ENCODE measurements around the gene OTUD1. TPM values are rescaled to one million over a fixed set of nuclear protein-coding genes. Genes with fewer than 3 reads are reported as not detected.

Gene OTUD1
- total RNA-seq, 1 experiment from 2014 or later: 5.7 TPM

DNA sequence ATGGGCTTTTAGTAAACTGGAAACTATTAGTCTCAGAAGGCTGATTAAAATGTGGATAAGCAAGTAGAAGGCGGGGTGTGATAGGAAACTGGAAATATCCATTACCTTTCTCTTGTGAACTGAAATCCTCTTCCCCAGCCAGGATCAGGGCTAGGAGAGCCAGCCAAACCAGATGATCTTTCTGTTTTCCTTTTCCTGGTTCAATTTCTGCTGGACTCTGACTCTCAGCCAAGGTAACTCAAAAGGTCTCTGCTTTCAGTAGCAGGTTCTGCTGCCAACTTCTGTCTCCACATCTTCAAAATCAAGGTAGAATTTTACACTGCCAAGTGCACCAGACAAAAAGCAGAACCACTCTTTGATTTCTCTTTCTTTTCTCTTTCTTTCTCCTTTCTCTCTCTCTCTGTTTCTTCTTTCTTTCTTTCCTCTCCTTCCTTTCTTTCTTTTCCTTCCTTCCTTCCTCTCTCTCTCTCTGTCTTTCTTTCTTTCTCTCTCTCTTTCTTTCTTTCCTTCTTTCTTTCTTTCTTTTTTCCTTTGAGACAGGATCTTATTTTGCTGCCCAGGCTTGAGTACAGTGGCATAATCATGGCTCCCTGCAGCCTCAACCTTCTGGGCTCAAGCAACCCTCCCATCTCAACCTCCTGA is 30.8 kb downstream of the OTUD1 start:
- H3K4me1 ChIP-seq (ENCODE audit: control insufficient read depth in 1 of 2, insufficient read depth in 2 of 2, low read length in 2 of 2): no peaks in the 10 kb centered on the region
- intact Hi-C loops (cut with micrococcal nuclease): no loop called here
- H3K36me3 ChIP-seq (ENCODE audit: control insufficient read depth in 1 of 2, insufficient read depth in 2 of 2, low read length in 2 of 2): no peaks in the 10 kb centered on the region
- H3K9me3 ChIP-seq (ENCODE audit: control insufficient read depth in 1 of 2, insufficient read depth in 1 of 2, low read depth in 1 of 2, low read length in 2 of 2): no peaks in the 10 kb centered on the region
- H2AFZ ChIP-seq (ENCODE audit: low read depth, low read length, poor library complexity, severe bottlenecking): no peak overlapping the region
- ATAC-seq (no peak), DNase-seq (ENCODE audit: low read depth, low spot score) (no peak)
- H3K9me2 ChIP-seq (ENCODE audit: insufficient read depth): no peaks in the 10 kb centered on the region
- H3K4me2 ChIP-seq (ENCODE audit: low read length): no peak overlapping the region
- H3K79me2 ChIP-seq (ENCODE audit: insufficient read depth, low read length): no peaks in the 10 kb centered on the region
- peaks cover 36% of the 10 kb centered on the region for H3K27me3 ChIP-seq (ENCODE audit: insufficient read depth, low read length)
- no peak overlapping the region for H3K9ac ChIP-seq (ENCODE audit: low read length)
- ChIA-PET POLR2A (no interaction called here), CTCF (no interaction called here), RAD21 (ENCODE audit: low non-redundant PET in 1 of 2, low total read pairs in 2 of 2, uncharacterized antibody in 2 of 2, unreplicated experiment in 2 of 2) (no interaction called here)
- no peak overlapping the region for H3K4me3 ChIP-seq (replicated peaks in 1 of 2; ENCODE audit: low read depth in 1 of 2, low read length in 2 of 2)
- H4K20me1 ChIP-seq (ENCODE audit: insufficient read depth): no peaks in the 10 kb centered on the region
- no peak overlapping the region for H3K27ac ChIP-seq (ENCODE audit: low read depth, low read length)
- BruUV-seq (replicated peaks): no TSS peak
- TF ChIP-seq ELF1 (IDR thresholded peaks at IDR 0.05; ENCODE audit: borderline replicate concordance, low read depth) (no peak), EZH2phosphoT487 (IDR thresholded peaks at IDR 0.05; ENCODE audit: borderline replicate concordance) (no peak), CBX3 (IDR thresholded peaks at IDR 0.05; ENCODE audit: low read depth) (no peak), SIN3A (IDR thresholded peaks at IDR 0.05; ENCODE audit: low read depth) (no peak), CEBPB (IDR thresholded peaks at IDR 0.05; ENCODE audit: low read depth) (no peak)
- TF ChIP-seq, protein P1, sequence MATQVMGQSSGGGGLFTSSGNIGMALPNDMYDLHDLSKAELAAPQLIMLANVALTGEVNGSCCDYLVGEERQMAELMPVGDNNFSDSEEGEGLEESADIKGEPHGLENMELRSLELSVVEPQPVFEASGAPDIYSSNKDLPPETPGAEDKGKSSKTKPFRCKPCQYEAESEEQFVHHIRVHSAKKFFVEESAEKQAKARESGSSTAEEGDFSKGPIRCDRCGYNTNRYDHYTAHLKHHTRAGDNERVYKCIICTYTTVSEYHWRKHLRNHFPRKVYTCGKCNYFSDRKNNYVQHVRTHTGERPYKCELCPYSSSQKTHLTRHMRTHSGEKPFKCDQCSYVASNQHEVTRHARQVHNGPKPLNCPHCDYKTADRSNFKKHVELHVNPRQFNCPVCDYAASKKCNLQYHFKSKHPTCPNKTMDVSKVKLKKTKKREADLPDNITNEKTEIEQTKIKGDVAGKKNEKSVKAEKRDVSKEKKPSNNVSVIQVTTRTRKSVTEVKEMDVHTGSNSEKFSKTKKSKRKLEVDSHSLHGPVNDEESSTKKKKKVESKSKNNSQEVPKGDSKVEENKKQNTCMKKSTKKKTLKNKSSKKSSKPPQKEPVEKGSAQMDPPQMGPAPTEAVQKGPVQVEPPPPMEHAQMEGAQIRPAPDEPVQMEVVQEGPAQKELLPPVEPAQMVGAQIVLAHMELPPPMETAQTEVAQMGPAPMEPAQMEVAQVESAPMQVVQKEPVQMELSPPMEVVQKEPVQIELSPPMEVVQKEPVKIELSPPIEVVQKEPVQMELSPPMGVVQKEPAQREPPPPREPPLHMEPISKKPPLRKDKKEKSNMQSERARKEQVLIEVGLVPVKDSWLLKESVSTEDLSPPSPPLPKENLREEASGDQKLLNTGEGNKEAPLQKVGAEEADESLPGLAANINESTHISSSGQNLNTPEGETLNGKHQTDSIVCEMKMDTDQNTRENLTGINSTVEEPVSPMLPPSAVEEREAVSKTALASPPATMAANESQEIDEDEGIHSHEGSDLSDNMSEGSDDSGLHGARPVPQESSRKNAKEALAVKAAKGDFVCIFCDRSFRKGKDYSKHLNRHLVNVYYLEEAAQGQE (IDR thresholded peaks at IDR 0.05; ENCODE audit: low read depth): no peak

DNA sequence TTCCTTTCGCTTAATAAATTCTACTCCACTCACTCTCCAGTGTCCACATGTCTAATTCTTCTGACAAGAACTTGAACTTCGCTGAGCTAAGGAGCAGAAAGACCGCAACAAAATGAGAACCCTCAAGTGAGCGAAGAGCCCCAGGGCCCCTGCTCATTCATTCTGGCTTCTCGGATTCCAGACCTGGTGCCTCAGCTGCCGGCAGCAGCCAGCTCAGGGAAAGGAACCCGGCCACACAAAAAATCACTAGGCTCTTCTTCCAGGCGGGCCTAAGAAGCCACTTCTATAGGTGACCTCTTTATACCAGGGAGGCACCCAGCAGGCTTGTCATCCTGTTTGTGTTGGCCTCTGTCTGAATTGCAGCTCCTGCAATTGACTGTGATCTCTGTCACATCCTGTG is 33.3 kb downstream of the OTUD1 start:
- Histone ChIP-seq H2AFZ (ENCODE audit: low read depth, low read length, poor library complexity, severe bottlenecking) (no peak overlapping the region), H3K4me3 (replicated peaks in 1 of 2; ENCODE audit: low read depth in 1 of 2, low read length in 2 of 2) (no peak overlapping the region), H3K4me2 (ENCODE audit: low read length) (no peak overlapping the region), H3K79me2 (ENCODE audit: insufficient read depth, low read length) (no peaks in the 10 kb centered on the region), H3K4me1 (ENCODE audit: control insufficient read depth in 1 of 2, insufficient read depth in 2 of 2, low read length in 2 of 2) (no peaks in the 10 kb centered on the region), H3K36me3 (ENCODE audit: control insufficient read depth in 1 of 2, insufficient read depth in 2 of 2, low read length in 2 of 2) (no peaks in the 10 kb centered on the region), H4K20me1 (ENCODE audit: insufficient read depth) (no peaks in the 10 kb centered on the region), H3K27ac (ENCODE audit: low read depth, low read length) (no peak overlapping the region), H3K9me3 (ENCODE audit: control insufficient read depth in 1 of 2, insufficient read depth in 1 of 2, low read depth in 1 of 2, low read length in 2 of 2) (no peaks in the 10 kb centered on the region), H3K27me3 (ENCODE audit: insufficient read depth, low read length) (peaks cover 35% of the 10 kb centered on the region), H3K9me2 (ENCODE audit: insufficient read depth) (no peaks in the 10 kb centered on the region), H3K9ac (ENCODE audit: low read length) (no peak overlapping the region)
- RAD21 ChIA-PET (ENCODE audit: low non-redundant PET in 1 of 2, low total read pairs in 2 of 2, uncharacterized antibody in 2 of 2, unreplicated experiment in 2 of 2): no interaction called here
- DNase-seq (ENCODE audit: low read depth, low spot score) (no peak), ATAC-seq (no peak)
- no TSS peak for BruUV-seq (replicated peaks)
- POLR2A ChIA-PET: no interaction called here
- CTCF ChIA-PET: no interaction called here
- intact Hi-C loops (cut with micrococcal nuclease): no loop called here
- TF ChIP-seq EZH2phosphoT487 (IDR thresholded peaks at IDR 0.05; ENCODE audit: borderline replicate concordance) (no peak), POLR2A (IDR thresholded peaks at IDR 0.05; ENCODE audit: borderline replicate concordance, extremely low read depth, insufficient read depth, insufficient read length) (no peak), YY1 (IDR thresholded peaks at IDR 0.05; ENCODE audit: extremely low read depth, insufficient replicate concordance, low read depth, low read length) (no peak), EGR1 (IDR thresholded peaks at IDR 0.05; ENCODE audit: low read depth) (no peak), EZH2 (IDR thresholded peaks at IDR 0.05) (no peak), POLR2AphosphoS5 (IDR thresholded peaks at IDR 0.05; ENCODE audit: low read depth, low read length) (no peak), SP1 (IDR thresholded peaks at IDR 0.05; ENCODE audit: low read depth) (no peak)
- TF ChIP-seq, protein P2, sequence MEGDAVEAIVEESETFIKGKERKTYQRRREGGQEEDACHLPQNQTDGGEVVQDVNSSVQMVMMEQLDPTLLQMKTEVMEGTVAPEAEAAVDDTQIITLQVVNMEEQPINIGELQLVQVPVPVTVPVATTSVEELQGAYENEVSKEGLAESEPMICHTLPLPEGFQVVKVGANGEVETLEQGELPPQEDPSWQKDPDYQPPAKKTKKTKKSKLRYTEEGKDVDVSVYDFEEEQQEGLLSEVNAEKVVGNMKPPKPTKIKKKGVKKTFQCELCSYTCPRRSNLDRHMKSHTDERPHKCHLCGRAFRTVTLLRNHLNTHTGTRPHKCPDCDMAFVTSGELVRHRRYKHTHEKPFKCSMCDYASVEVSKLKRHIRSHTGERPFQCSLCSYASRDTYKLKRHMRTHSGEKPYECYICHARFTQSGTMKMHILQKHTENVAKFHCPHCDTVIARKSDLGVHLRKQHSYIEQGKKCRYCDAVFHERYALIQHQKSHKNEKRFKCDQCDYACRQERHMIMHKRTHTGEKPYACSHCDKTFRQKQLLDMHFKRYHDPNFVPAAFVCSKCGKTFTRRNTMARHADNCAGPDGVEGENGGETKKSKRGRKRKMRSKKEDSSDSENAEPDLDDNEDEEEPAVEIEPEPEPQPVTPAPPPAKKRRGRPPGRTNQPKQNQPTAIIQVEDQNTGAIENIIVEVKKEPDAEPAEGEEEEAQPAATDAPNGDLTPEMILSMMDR (IDR thresholded peaks at IDR 0.05 in 2 of 3, conservative IDR thresholded peaks at IDR 0.05 in 1 of 3; ENCODE audit: borderline replicate concordance in 1 of 3, insufficient read depth in 1 of 3, low read depth in 2 of 3, low read length in 2 of 3): no peak
- TF ChIP-seq, protein P3, sequence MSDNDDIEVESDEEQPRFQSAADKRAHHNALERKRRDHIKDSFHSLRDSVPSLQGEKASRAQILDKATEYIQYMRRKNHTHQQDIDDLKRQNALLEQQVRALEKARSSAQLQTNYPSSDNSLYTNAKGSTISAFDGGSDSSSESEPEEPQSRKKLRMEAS (IDR thresholded peaks at IDR 0.05): no peak
- TF ChIP-seq, protein P4, sequence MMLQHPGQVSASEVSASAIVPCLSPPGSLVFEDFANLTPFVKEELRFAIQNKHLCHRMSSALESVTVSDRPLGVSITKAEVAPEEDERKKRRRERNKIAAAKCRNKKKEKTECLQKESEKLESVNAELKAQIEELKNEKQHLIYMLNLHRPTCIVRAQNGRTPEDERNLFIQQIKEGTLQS (IDR thresholded peaks at IDR 0.05): no peak
